Stimulated activated CD4-positive, alpha-beta T cell treated with anti-CD3 and anti-CD28 coated beads, TNF-alpha, amount 100 ng/mL, for 1 hour (primary cell): Measurements from ENCODE around the gene ZNF423.

ENCODE experiments used
- DNase-seq, 3 donors: peaks; one replicate each; pipeline ENCODE4 v3.0.0-alpha.2; 2020; ENCODE audit warnings: low read depth in 3 of 3, low spot score in 1 of 3

The ZNF423 gene

DNA sequence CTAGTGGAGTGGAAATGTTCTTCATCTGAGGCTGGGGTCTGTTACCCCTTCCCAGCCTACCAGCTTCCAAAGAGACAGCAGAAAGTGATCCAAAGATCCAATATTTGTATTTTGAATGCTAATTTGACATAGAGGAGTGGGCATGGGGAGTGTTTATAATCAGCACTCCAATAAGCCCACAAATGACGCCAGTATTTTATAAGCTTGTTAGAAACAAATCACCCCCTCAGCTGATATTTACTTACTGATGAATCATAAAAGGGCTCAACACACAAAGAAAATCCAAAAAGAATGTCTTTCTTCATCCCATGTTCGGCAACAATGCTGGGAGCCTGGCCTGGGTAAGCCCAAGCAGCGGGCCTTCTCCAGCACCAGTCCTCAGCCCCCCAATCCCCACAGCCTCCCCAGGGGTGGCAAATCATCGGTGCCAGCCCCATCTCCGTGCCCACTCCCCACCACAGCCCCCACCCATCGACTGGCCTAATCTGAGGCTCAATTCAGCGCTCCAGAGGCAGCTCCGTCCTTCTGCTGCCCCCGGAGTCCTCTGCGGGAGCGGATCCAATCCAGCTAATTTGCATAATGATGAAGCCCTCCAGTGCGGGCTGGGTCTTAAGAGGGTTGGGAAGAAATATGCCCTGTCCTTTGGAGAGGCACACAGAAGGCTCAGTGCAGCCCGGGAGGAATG, 312.8 kb downstream of the ZNF423 start:
- no peak for DNase-seq

GRCh38 chr16:49542391-49542891, 313.5 kb downstream of the ZNF423 start:
- DNase-seq: no peak

DNA sequence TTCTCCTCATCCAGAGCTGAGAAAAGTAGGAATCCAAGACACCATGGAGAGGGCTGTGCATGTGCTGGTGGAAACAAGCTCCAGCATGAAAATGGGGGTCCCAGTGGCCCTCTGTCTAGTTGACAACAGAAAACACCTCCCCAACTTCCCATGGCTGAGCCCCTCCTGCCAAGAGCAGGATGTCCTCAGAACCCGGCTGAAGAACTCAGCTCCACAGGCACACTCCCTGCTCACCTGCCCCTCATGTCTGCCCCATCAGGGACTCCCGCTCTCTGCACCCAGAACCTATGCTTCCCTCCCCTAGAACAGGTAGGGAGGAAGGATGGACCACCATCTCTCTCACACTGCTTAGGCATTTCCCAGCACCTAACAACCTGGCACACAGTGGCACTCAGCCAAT, 315.1 kb downstream of the ZNF423 start:
- no peak for DNase-seq

GRCh38 chr16:49539758-49540157, 316.2 kb downstream of the ZNF423 start:
- no peak for DNase-seq

- no peak for DNase-seq
Measured at GRCh38 chr16:49537924-49538459, 317.9 kb downstream of the ZNF423 start.

DNA sequence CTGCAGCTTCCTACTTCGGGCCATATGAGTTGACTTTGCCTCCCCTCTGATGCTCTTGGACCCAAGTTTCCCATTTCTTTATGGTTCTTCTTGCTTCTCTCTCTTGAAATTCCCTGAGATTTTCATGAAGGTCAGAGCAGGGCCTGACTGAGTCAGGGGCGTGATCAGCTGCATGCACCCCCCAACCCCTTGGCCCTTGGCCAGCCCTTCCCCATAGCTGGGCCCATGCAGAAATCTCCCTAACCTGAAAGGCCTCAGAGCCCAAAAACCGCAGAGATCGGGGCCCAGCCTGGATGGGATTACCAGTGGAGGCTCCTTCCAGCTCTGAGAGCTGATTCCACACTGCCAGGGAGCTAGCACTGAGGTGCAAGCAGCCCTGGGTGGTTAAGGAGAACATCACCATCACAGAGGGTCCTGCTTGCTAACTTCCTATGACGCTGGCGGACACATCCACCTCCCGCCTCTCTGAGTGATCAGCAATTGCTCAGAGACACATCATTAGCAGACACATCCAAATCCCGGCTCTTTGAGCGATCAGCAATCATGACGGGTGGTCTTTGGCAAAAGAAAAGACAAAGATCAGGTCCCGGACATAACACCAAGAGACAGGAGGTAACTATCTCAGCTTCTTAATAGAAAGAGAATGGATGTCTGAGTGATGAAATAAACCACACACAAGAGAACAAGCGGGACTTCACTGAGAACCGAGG, 320.9 kb downstream of the ZNF423 start:
- DNase-seq: no peak

DNA sequence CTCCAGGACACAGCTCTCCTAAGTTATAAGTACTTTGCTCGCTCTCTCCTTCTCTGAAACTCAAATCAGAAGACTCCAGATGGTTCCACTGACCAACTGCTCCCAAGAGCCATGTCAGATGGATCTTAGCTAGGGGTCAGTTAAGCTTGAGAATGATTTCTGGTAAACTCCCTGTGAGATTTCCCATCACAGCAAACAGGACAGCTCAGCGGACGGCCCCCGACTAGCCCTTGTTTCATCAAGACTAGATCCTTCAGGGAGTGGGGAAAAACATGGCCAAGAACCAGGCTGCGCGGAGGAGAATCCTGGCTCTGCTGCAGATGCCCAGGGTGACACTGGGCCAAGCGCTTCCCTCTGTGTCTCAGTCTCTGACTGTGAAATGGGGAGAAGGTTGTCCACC, 322.5 kb downstream of the ZNF423 start:
- DNase-seq: no peak

- no peak for DNase-seq
Measured at GRCh38 chr16:49532873-49533272, 323.0 kb downstream of the ZNF423 start.

DNA sequence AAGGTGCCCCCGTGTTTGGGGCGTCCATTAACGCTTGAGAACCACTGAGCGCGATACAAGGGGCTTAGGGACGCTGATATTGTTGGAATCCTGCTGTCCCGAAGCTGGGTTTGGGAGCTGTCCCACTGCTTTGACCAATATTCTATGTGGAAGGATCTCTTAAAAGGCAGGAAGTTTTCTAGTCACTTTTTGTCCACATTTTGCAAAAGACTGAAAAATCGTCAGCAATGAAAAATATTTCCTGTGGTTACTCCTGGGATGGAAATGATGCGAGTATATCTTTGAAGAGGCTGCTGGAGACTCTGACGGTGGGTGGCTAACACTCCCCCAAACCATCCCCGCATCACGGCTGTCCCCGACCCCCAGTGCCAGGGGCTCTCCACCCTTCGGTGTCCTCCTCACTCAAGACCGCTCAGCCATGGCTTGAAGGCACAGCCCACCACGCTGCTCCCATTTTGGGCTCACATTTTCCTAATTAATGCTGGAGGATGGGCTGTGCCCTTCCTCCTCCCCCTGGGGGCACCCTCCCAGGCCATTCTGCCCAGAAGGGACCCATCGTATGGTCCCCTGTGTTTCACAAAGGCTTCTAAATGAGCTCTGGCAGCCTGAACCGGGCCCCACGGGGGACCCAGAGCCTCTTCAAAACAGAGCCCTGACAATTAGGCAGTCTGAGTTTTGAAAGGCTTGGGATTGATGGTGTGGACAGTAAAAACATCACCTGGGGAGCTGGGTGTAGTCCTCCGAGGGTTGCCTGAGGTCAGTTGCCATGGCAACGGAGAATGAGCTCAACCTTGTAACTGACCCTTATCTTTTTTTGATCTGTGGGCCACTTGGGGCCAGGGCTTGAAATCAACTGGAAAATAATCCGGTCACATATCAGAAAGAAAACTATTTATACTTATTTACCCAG, 323.7 kb downstream of the ZNF423 start:
- no peak for DNase-seq

- DNase-seq: no peak
Measured at GRCh38 chr16:49531425-49531824, 324.5 kb downstream of the ZNF423 start.

GRCh38 chr16:49530427-49530970, 325.4 kb downstream of the ZNF423 start:
- no peak for DNase-seq

GRCh38 chr16:49529411-49530045, 326.4 kb downstream of the ZNF423 start:
- DNase-seq: no peak

- DNase-seq: no peak
Measured at GRCh38 chr16:49528866-49529288, 327.0 kb downstream of the ZNF423 start.

DNA sequence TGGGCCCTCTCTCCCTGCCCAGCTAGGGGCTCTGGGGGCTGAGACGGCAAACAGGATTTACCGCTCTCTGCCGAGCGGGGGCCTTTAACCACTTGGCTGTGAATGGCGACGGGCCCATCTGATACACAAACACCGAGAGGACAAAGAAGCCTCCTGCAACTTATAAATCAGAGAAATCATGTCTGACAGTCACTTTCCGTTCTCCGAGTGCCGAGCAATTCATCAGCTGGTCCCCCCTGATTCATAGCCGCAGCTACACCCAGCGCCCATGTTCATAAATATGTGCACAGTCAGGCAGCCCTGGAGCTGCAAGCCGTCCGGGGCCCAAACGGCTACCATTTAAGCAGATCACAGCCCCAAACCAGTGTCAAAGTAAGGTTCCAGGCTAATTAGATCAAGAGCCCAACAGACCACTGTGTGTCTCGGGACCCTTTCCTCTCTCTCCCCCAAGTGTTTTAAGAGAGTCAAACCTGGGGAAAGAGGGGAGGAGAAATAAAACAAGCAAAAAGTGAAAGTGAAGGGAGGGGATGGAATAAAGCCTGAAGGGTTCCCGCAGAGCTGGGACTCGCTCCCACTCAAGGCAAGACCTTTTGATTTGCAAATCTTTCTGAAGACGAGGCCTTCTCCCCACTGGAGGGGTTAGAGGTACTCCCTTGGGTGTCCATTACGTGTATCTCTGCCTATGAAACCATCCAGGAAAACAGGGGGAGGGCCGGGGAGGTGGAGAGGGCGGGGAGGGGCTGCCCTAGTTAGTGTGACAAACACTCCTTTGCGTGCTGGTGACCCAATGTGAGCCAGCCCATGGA, 327.6 kb downstream of the ZNF423 start:
- DNase-seq: no peak

DNA sequence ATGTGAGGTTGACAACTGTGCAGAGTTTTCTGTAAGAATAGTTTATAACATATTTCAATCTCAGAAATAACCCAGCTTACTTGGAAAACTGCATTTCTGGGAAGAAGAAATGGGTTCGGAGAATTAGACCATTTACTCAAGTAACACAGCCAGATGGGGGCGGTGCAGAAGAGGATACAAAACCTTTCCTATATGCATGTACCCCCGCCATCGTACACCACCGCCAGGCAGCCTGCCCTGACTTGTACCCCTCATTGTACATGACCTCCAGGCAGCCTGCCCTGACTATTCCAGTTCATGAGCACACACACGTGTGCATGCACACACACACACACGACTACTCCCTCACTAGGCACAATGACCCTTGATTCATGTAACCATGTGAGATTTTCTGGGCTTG, 328.3 kb downstream of the ZNF423 start:
- no peak for DNase-seq

GRCh38 chr16:49526860-49527365, 329.0 kb downstream of the ZNF423 start:
- DNase-seq: no peak

DNA sequence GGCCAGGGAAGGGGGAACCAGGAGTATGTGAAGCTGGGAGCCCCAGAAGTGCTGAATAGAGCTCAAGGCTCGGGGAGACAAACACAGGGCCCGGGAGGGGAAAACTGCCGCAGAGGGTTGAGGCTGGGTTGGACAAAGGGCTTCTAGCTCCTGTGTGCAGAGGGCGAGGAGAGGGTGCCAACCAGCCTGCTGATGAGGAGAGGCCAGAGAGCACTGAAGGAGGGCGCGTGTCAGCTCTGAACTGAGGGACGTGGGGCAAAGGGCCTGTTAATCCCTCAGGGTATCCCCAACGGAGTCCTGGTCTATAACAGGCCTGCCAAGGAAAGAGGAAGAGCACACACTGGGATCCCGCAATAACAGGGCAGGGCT, 331.0 kb downstream of the ZNF423 start:
- DNase-seq: no peak

DNA sequence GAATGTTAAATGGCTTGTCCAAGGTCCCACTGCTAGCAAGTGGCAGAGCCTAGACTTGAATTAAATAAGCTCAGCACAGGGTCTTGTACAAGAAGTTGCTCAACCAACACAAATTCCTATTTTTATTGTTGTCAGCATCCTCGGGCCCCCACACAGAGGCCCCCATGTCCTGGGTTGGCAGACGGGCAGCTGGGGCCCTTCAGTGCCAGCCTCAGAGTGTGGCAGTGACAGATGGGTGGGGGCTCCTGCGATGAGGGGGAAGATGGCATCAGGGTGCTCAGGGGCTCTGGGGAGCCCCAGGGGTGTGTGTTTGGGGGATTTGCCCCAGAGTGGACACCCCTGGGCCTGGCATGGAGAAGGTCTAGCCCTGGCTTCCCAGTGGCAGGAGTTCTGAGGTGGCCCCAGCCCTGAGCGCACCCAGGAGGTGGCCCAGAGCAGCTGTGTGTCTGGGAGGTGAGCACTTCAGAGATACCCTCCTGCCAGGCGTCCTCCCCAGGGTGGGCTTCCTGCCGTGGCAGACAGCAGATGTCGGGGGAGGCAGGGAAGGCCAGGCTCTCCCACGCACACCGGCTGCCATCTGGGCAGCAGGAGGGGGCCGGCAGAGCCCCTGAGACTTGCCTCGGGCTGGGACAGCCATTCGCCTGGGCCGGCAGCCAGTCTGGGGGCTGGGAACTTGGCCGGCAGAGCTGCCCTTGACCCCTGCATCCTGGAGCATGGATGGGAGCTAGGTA, 331.5 kb downstream of the ZNF423 start:
- no peak for DNase-seq
